SKM-1 (cell line): ENCODE measurements around the gene PRSS56.

Experiments used
- DNase-seq: peaks from one replicate; lab custom pipeline; 2025; ENCODE audit not compliant: unreplicated experiment; lab: John Stamatoyannopoulos, UW

The PRSS56 gene

DNA sequence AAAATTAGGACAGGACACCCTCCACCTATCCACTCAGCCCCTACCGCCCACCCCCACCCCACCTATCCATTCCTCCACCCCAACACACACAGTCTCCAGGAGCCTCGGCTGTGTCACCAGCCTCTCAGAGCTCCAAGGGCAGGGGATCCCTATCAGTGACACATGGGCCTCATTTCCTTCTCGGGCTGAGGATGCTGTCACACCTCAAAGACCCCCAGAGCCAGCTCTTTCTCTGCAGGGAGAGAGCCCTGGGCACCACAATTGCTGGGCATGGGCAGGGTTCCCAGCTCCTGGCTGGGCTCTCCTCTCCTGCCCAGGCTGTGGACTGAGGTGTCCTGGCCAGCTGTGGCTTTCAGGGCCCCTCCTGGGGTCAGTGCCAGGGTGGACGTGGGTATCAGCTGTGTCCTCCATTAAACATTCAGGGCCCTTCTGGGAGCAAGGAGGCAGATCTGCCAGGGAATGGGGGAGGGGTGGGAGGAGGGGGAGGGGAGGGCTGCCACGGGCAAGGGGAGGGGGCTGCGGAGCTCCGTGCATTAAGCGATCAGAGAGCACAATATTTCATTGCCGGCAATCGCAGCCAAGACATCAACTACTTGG, 18.3 kb upstream of the PRSS56 start:
- DNase-seq, result no peak

DNA sequence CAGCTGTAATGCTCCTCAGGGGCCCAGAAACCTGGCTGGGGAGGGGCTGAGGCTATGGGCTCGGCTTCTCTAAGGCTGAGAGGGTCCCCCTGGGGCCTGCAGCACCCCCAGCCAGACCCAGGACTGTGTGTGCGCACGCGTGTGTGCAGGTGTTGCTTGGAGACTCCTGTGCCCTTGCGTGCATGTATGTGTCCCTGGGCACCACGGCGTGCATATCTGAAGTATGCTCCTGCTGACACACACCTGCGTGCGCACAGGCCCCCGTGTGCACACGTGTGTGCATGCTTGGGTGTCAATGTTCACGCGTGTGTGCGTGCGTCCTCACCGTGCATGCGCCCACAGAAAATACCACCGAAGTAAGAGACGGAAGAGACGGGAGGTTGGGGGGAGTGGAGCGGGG, 17.7 kb upstream of the PRSS56 start:
- DNase-seq, result no peak

GRCh38 chr2:232502911-232503808, 17.0 kb upstream of the PRSS56 start:
- no peak for DNase-seq

GRCh38 chr2:232503809-232504323, 16.3 kb upstream of the PRSS56 start:
- DNase-seq, result no peak

GRCh38 chr2:232504438-232504837, 15.8 kb upstream of the PRSS56 start:
- DNase-seq, result no peak

DNA sequence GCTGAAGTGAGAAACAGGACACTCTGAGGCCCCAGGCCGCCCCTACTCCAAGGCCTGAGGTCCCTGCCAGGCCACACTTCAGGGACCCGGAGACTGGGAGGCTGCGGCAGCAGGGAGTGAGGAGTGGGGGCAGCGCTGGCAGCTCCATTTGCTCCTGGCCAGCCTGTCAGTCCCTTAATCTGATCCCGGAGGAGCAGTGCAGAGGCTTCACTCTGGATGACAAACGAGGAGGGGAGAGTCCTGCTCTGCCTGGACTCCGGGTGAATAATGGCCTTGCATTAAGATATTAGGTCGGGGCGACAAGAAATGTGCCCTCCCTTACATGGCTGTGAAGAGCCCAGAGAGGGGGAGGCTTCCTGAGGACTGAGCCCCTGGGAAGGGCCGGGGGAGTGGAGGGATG, 14.3 kb upstream of the PRSS56 start:
- no peak for DNase-seq

GRCh38 chr2:232506709-232507108, 13.5 kb upstream of the PRSS56 start:
- DNase-seq, result no peak

DNA sequence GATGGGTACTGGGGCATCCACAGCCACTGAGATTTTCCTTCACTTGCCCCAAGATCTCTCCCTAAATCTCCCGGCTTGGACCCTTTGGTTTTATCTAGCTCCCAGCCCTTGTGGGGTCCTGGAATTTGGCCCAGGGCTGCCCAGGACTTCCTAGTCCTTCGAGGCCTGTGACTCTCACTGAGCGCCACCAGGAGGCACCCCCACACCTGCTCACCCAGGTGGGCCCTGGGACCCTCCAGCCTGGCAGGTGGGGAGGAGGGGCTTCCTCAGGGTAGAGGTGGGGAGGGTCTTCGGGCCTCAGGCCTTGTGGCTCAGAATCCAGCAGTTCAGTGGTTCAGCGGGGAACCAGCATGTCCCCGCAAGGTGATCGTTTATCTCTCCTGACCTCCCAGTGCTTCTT, 11.9 kb upstream of the PRSS56 start:
- DNase-seq, result no peak

- no peak for DNase-seq
These were observed 8.8 kb upstream of the PRSS56 start for GRCh38 chr2:232511336-232511890.

DNA sequence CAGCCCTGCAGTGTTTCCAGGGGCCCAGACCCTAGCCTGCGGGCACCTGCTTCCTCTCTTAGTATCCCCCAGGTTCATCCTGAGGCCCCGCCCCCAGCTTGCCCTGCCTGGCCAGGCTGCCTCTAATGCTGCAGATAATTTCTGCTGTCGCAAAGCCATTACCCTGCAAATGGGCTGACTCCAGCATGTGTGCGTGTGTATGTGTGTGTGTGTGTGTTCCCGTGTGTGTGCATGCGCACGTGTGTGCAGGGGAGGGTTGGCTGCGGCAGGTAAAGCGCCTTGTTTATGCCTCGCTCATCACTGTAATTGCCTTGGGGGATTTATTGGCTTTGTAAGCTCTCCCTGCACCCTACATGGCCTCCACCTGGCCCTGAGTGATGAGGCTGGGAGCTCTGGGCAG, 7.6 kb upstream of the PRSS56 start:
- DNase-seq, result no peak

DNA sequence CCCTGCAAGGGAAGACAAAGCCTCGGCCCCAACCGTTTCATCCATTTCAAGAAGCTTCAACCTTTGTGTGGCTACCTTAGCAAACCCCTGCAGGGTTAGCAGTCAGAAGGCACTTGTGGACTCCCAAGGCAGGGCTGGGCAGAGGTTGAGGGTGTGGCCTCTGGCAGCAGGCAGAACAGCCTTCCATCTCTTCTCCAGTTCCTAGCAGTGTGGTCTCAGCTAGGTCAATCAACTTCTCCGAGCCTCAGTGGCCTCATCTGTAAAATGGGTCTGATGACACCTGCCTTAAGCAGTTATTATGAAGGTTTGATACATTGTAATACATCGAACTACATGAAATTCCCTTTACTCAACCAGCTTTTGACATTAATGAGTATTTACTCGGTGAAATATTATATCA, 6.8 kb upstream of the PRSS56 start:
- DNase-seq, result no peak

DNA sequence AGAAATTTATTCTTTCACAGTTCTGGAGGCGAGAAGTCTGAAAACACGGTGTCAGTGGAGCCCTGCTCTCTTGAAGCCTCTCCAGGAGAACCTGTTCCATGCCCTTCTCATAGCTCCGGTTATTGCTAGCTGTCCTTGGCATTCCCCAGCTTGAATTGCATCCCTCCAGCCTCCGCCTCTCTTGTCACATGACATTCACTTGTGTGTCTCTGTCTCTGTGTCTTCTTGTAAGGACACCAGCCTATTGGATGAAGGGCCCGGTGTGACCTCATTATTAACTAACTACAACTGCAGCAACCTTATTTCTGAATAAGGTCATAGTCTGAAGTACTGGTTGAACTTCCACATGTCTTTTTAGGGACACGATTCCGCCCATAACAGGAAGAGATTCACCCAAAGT, 4.5 kb upstream of the PRSS56 start:
- DNase-seq, result no peak

DNA sequence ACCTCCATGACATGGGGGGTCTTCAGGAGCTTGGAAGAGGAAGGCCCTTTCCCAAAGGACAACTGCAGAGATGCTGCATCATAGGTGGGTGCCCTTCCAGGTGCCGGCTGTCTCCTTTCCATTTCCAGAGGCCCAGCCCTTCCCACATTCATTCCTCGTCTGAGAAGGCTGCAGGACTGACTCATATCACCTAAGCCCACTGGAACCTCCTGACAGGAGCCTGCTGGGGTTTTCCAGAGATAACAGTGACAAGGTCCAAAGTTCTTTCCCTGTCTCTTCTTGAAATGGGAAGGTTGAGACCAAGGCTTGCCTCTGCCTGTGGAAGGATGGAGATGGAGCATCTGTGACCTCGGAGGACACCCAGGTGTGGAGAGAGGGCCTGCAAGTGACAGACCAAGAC, 3.6 kb upstream of the PRSS56 start:
- DNase-seq, result no peak

DNA sequence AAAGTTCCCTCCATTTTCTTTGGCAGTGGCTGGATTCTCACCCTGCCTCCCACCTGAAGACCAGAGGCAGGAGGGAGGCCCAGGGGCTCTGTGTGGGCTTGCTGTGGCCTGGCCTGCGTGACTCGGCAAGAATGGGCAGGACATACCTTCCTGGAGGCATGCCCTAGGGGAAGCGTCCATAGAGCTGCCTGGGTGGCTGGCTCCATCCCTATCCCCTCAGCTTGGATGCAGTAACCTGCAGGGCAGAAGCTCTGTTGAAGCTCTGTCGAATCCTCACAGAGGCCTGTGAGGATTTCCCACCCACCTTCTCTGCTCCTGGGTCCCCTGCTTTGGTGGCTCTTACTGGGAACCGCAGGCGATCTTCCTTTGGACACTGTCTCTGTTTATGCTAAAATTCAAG, 1.3 kb upstream of the PRSS56 start:
- no peak for DNase-seq

- no peak for DNase-seq
These were observed 301 bp downstream of the PRSS56 start for GRCh38 chr2:232520489-232520888.

DNA sequence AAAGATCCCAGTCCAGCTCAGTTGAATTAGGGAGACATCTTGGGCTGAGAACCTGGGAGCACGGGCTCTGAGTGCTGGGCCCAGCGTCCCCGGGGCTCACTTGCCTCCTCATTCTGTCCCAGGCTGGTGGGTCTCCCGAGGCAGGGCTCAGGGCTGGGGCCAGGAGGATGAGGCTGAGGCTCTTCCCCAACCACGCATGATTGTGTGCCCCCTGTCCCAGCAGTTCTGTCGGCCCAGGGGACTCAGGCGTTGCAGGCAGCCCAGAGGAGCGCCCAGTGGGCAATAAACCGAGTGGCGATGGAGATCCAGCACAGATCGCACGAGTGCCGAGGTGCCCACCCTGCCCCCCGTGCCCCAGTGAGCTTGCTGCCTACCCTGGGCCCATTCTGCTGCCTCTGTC, 910 bp downstream of the PRSS56 start:
- no peak for DNase-seq

GRCh38 chr2:232521959-232522622, 1.9 kb downstream of the PRSS56 start:
- no peak for DNase-seq

- no peak for DNase-seq
These were observed 2.6 kb downstream of the PRSS56 start for GRCh38 chr2:232522623-232523401.

DNA sequence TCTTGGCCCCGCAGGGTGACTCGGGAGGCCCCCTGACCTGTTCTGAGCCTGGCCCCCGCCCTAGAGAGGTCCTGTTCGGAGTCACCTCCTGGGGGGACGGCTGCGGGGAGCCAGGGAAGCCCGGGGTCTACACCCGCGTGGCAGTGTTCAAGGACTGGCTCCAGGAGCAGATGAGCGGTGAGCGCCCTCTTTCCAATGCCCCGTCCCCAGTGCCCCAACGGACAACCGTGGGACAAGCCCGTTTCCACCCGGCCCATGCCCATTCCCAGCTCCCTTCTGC, 3.2 kb downstream of the PRSS56 start:
- no peak for DNase-seq

DNA sequence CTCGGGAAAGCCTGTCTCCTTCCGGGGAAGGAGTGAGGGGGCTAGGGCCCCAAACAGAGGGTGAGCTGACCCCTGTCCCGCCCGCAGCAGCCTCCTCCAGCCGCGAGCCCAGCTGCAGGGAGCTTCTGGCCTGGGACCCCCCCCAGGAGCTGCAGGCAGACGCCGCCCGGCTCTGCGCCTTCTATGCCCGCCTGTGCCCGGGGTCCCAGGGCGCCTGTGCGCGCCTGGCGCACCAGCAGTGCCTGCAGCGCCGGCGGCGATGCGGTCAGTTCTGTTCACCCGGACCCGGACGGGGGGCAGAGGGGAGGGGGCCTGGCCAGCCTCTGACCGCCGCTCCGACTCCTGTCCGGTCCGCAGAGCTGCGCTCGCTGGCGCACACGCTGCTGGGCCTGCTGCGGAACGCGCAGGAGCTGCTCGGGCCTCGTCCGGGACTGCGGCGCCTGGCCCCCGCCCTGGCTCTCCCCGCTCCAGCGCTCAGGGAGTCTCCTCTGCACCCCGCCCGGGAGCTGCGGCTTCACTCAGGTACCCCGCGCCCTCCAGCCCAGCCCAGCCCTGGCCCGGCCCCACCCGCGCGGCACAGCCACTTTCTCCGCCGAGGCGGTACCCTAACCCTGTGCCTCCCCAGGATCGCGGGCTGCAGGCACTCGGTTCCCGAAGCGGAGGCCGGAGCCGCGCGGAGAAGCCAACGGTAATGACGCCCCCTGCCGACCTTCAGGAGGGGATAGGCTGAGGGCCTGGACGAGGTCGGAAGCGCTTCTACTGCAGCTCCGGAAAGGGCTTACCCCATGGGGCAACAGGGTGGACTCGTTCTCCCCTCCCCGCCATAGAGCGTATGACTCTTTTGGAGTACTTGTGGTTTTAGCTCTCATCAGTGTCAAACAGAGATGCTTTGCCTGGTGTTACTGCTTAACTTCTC, 3.8 kb downstream of the PRSS56 start:
- DNase-seq, result peak; percentile 23
